Stimulated activated CD8-positive, alpha-beta memory T cell treated with anti-CD3 and anti-CD28 coated beads, Interleukin-7, amount 100 ng/mL, for 1 hour (primary cell): ENCODE data around the gene JARID2.

Source experiments
- DNase-seq, 2 donors: peaks; one replicate each; pipeline ENCODE4 v3.0.0-alpha.2; 2020; ENCODE audit warnings: low read depth in 2 of 2

JARID2 gene

DNA sequence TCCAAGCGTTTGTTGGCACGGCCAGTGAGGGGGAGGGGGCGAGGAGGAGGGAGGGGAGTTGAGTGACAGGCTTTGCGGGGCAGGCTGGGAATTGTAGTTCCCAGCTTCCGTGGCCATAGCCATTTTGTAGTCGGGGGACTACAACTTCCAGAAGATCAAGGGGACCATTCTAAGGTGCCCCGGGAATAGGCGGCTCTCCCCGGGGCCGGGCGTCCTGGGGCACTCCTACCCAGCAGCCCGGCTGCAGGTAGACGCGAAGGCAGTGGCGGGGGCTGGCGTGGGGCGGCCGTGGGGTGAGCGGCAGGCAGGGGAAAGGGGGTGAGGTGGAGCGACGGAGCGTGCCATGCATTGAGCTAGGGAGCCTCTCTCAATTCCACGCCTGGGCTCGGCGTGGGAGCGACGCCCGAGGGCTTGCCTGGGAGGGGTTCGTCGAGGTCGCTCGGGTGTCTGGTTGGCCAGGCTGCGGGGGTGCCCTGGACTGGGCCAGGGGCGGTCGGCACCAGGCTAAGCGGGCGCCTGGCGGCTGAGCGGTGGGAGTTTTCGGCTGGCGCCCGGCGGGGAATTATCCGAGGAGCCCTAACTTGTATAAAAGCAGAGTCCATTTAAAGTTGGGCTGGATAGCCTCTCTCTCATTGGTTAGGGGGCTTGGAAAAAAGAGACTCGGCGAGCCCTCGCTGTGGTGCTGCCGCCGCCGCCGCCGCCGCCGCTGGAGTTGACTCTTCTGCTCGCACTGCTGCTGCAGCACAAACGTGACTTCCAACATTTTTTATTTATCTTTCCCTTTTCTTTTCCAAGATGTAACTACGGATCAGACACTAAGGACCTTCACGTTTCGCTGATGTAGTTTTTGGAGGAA is at the start of gene JARID2:
Gene JARID2 (plus strand): TSS at position 709 of the 856 bp plus-strand sequence. CDS start 471 bp downstream, outside the sequence.
- DNase-seq: peak; percentile 84 to 86

DNA sequence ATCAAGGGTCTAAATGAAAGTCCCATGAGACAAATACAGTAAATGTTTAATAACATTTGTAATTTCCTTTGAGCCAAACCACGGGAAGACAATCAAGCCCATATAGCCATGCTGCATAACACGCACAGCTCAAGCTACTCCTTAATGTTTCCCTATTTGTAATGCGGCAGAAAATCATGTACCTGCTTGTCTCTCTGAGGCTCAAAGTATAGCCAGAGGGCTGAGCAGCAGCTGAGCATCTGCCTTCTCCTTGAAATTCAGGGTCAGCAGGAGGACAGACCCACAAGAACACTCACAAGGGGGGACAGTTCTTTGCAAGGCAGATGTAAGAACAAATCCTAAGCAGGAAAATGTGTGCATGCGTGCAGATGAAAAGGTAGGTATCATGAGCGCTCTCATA is 45.8 kb upstream of the JARID2 start:
- no peak for DNase-seq

DNA sequence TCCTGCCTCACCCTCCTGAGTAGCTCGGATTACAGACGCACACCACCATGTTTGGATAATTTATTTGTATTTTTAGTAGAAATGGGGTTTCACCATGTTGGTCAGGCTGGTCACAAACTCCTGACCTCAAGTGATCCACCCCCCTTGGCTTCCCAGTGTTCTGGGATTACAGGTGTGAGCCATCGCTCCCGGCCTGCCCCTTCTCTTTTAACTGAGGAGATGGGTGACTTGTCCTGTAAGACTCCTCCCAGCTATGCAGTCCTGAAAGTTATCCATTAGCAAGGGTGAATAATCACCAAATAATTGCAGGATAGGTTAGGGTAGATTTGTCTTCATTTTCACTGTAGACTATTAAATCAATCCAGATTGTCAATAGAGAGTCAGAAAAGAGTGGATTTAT is 40.5 kb upstream of the JARID2 start:
- no peak for DNase-seq

DNA sequence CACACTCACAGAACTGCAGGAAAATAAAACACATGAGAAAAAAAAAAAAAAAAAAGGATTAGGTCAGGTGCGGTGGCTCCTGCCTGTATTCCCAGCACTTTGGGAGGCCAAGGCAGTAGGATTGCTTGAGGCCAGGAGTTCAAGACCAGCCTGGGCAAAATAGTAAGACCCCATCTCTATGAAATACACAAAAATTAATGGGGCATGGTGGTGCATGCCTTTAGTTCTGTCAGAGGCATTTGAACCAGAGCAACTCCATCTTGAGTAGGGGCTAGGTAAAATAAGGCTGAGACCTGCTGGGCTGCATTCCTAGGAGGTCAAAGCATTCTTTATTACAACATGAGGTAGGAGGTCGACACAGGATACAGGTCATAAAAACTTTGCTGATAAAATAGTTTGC is 39.0 kb upstream of the JARID2 start:
- no peak for DNase-seq

DNA sequence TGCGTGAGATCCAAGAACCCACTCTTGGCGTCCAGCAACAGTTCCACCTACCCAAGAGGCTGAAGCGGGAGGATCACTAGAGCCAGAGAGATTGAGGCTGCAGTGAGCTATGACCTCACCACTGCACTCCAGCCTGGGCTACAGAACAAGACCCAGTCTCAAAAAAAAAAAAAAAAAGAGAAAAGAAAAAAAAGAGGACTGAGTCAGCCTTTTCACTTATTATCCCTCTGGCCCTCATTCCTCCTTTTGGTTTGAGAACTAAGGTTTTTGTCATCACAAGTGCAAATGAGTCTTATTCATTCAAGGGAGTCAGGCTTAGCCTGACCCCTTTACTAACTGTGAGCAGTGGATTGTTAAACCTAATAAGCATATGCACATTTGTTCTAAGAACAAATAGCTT is 37.9 kb upstream of the JARID2 start:
- DNase-seq: no peak

DNA sequence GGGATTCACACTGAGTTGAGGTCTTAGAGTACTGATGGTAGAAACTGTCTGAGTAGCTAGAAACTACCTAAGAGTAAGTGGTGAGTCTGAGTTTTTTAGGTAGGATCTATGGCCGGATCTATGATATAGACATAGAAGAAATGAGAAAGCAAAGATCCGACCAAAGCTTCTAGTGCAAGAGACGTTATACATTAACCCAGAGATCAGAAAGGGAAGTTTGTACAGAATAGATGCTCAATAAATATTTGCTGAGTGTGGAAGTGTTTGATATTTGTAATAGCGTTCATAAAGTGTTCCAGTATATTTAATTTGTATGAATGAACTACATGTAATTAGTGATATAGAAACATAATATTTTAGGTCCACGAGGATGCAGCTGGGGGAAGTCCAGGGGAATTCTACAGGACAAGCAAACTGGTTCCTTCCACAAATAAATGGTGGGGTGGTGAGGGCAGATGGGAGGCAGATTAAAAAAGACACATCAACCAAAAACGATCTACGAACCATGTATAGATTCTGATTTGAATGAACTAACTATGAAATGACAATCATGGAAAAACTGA is 31.9 kb upstream of the JARID2 start:
- no peak for DNase-seq

DNA sequence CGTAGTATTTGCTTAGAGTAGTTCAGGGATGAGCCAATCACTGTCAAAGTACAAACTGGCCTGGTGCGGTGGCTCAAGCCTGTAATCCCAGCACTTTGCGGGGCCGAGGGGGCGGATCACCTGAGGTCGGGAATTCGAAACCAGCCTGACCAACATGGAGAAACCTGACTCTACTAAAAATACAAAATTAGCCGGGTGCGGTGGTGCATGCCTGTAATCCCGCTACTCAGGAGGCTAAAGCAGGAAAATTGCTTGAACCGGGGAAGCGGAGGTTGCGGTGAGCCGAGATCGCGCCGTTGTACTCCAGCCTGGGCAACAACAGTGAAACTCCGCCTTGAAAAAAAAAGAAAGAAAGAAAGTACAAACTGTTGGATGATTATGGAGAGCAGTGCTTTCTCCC is 27.5 kb upstream of the JARID2 start:
- no peak for DNase-seq

DNA sequence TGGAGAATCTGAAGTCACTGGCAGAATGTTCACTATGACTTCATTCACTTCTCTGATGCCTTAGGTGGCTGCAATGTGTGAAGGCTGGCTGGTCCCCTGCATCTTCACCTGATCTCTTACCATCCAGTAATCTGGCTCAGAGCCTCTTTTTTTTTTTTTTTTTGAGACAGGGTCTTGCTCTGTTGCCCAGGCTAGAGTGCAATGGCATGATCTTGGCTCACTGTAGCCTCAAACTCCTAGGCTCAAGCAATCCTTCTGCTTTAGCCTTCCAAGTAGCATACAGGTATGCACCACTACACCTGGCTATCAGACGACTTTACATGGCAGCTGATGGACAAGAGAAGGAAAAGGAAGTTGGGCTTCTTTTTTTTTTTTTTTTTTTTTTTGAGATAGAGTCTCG is 25.8 kb upstream of the JARID2 start:
- no peak for DNase-seq

DNA sequence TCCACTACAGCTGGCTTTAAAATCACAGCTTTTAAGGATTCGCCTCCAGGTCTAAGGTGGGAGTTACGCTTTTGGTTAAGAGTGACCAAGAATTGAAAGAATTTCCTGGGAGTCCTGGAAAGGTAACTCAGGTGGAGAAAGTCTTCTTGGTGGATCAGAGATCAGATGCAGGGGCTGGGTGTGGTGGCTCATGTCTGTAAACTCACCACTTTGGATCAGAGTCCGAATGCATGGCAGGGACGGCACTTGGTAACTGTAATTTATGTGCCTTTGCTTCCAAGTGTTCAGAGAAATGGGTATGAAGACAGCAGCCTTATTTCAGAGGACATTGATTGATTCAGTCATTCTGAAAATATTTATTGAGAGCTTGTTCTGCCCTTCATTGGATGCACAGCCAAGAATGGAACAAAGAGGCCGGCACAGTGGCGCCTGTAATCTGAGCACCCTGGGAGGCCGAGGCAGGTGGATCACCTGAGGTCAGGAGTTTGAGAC is 18.0 kb upstream of the JARID2 start:
- DNase-seq: no peak

DNA sequence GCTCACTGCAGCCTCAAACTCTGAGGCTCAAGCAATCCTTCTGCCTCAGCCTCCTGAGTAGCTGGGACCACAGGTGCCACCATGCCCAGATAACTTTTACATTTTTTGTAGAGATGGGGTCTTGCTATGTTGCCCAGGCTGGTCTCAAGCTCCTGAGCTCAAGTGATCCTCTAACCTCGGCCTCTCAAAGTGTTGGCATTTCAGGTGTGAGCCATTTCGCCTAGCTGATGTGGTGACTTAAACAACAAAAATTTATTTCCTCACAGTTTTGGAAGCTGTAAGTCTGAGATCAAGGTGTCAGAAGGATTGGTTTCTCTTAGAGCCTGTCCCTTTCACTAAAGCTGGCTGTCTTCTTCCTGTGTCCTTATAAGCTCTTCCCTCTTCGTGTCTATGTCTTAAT is 15.0 kb upstream of the JARID2 start:
- DNase-seq: no peak

DNA sequence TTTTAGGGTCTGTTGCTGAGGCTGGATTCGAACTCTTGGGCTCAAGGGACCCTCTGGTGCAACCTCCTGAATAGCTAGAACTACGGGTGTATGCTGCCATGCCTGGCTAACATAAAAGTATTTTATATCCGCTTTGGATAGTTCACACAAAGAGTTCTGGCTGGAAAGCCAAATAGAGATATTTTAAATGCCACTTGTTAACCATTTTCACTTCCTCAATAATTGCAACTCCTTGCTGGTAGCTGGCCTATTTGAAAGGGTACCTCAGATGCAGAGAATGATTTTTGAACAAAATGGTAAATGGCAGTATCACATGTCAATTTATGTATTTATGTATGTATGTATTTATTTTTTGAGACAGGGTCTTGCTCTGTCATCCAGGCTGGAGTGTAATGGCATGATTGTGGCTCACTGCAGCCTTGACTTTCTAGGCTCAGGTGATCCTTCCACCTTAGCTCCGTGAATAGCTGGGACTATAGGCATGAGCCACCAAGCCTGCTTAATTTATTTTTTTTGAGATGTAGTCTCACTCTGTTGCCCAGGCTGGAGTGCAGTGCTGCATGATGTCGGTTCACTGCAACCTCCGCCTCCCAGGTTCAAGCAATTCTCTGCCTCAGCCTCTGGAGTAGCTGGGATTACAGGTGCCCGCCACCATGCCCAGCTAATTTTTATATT is 12.9 kb upstream of the JARID2 start:
- no peak for DNase-seq

DNA sequence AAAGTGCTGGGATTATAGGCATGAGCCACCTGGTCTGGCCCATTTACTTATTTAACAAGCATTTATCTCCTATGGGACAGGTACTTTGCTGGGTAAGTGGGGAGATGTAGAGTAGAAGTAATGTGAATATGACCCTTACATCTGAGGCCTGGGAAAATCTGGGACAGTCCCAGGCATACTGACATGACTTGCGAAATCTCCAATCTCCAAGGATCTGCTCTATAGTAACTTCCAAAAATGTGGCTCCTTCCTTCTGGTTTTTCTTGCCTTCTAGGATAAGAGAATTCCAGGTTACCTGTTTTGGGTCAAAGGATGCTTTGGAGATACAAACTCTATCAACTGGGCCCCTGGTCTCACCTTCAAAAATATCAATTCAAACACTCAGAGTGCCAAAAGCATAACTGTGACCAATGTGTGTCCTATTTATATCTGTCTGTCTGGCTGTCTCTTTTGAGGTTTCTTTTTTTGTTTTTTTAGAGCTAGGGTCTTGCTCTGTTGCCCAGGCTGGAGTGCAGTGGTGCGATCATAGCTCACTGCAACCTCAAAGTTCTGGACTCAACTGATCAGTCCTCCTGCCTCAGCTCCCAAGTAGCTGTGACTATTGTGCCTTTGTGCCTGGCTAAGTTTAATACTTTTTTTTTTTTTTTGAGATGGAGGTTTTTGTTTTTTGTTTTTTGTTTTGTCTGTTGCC is 11.7 kb upstream of the JARID2 start:
- DNase-seq: no peak

DNA sequence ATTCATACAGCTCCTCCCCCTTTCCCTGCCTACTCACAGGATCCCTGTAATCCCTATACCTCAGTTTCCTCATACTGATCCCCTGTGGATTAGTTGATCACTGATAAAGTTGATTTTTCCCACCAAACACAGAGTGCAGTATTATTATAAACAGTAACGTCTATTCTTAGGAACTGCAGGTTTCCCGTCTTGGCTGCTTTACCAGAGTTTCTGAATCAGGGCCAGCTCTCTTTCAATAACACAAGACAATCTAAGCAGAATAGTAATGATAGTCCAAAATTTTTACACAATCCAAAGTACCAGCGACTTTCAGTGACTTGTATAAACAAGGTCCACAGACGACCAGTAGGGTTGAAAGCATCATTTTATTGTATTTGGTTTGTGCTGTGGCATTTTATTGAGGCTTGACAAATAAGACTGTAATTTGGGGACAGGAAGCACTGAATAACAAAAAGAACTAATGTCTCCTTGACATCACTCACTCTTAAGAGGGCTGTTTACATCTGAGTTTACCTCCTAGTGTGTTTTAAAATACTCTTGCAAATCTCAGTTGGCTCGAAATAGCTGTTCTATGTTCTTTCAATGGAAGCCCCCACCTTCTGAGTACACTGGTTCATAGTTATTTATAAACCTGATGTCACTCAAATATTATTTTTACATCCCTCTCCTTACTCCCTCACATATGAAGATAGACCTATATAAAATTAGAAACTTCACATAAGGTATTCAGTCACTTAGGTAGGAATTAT is 6.1 kb upstream of the JARID2 start:
- no peak for DNase-seq

DNA sequence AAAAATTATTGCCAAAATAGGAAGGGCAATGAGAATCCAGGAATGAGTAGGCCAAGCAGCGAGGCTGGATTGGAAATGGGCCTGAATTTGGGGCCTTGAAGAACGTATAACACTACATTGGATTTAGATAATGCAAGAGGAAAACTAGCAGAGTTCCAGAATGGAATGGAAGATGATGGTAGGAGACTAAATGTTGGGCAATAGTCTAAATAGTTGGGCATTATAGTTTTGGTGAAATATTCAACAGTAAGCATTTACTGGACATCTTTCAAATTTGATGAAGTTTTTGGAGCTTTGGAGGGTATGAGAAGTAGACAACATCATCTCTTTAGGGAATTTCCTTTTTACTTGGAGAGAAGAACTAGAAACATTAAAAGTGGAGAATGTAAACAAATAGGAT is 3.4 kb upstream of the JARID2 start:
- DNase-seq: no peak

DNA sequence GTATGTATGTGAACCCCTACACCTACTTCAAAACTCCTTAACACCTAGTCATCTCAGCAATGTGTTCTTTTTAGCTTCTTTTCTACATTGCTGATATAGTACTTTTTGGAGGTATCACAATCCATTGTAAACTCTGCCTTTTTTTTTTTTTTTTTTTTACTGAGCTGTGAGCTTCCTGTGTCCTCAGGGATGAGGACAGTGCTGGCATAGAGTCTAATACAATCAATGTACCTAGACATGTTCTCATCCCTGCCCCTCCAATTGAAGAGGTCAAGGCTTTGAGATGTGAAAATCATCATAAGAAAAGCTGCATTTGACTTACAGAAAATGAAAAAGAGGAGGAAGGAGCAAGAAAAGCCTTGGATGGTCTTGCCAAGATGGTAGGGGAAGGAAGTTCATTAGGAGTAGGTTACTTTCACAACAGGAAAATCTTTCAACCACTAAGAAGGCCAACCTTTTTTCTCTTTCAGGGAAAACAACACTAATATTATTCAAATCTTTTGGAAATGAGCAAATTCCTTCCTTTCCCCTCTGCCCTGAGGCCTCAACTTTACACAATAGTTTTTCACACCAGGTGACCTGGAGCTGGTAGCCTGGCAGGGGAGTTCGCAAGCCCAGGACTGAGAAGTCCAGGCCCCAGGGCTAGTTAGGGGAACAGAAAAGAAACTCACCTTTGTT is 2.8 kb upstream of the JARID2 start:
- no peak for DNase-seq

DNA sequence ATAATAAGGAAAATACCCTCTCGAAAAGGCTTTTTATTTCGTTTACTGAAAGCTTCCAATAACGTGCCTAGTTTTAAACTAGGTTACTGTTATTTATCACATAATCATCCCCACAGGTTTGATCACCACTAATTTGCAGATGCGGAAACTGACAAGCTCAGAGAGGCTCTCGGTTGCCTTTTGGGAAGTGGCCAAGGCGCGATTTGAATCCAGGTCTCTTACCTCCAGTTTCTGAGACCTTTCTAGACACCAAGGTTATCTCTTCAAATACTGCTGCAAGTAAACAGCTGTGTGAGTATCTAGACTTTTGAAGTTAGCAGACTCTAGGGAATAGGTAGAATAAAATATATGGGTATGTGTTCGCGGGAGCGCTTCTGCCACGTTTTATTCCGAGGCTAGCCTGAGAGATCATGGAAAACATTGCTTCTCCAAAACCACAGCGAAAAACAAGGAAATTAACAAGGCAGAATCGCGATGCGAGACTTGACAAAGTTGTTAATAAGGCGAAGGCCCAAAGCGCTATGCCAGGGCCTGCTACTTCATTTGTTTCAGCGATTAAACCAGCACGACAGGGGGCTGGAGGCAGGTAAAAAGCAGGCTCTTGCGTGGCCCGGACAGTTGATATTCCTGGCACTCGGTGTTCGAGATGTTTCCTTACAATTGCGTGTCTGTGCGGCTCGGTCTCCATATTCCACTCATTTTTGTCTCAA is 1.8 kb upstream of the JARID2 start:
- DNase-seq: no peak

DNA sequence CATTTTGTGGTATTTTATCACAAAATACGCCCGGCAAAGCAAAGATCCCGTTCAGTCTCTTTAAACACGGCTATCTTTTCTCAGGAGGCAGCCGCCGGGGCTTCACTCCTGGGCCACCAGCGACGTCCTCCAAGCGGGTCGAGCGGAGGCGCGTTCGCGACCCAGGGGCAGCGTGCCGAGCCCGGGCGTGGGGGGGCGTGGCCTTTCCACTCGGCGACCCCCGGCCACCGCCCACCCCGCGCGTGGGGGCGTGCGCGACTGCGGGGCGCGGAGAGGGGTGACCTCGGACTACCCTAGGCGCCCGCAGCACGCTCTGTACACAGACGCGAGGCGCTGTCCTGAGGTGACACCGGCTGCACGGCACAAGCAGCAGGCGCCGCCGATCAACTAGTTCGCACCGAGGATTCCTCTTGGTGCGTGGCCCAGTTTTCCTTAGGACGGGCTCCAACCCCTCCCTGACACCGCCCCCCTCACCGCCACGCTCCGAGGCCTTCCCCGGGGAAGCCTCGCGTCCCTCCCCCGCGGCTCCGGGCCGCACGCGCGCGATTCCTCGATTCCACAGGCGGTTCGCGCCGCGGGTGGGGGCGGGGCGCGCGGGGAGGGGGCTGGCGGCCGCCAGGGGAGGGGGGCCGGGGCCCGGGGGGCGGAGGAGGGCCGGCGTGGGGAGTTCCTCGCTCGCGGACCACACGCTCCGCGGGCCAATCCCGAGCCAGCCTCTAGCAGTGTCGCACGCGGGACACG is 1.1 kb upstream of the JARID2 start:
- DNase-seq: peak; percentile 27 to 33

DNA sequence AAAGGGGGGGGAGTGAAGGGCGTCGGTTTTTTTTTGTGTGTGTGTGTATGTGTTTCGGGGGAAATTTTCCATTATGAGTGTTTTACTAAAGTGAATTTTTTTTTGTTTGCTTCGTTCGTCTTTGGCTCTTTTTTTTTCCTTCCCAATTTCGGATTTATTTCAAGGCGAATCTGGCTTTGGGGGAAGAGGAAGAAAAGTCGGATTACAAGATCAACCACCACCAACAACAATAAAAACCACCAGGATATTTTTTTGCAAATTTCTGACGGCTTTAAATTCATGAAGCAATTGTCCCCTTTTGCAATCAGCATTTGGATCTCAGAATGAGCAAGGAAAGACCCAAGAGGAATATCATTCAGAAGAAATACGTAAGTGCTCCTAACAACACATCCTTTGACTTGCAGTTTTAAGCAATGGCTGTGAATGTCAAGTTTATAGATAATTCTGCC is 372 bp downstream of the JARID2 start:
- DNase-seq: no peak
